ENCODE measurements around the gene TRIO.

The TRIO gene

DNA sequence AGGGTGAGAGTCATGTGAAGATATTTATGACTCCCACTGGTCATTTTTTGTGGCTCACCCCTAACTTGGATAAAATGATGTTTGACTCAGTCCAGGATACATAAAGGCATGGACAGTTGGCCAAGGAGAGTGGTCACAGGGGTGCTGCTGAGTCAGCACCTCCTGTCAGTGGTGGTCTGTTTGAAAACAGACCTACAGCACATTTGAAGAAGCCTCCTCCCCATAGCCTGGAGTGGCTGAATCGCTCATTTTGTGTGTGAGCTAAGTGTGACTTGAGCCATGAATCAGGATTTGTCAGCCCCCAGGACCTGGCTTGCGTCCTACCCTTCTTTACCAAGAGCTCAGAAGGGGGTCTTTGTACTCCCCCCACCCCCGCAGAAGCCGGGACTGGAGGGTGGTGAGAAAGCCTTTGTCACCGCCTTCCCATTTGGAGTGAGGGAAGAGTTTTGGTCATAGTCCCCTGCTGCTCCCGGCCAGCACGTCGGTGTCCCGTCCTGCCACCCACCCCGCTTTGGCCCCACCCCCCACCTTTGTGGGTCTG, 35.6 kb downstream of the TRIO start:
- no peak for TF ChIP-seq CTCF (IDR thresholded peaks at IDR 0.05; ENCODE audit: low read depth, low read length, missing control alignments)
- peak; percentile 92 for DNase-seq (ENCODE audit: low read depth)
- no peak overlapping the region for H3K4me3 ChIP-seq (ENCODE audit: low read depth, low read length)
- in situ Hi-C loops (cut with HindIII; ENCODE audit: low sequenced_read_pairs), result loop anchor here (10.0 kb wide), 1 partner anchor 56 kb away; no protein-coding TSS in a partner anchor

GRCh38 chr5:14179446-14179845, 36.3 kb downstream of the TRIO start:
- in situ Hi-C loops (cut with HindIII; ENCODE audit: low sequenced_read_pairs), result loop anchor here (10.0 kb wide), 1 partner anchor 55 kb away; no protein-coding TSS in a partner anchor
- no peak for DNase-seq (ENCODE audit: low read depth)
- TF ChIP-seq CTCF (IDR thresholded peaks at IDR 0.05; ENCODE audit: low read depth, low read length, missing control alignments), result no peak
- H3K4me3 ChIP-seq (ENCODE audit: low read depth, low read length), result no peak overlapping the region

DNA sequence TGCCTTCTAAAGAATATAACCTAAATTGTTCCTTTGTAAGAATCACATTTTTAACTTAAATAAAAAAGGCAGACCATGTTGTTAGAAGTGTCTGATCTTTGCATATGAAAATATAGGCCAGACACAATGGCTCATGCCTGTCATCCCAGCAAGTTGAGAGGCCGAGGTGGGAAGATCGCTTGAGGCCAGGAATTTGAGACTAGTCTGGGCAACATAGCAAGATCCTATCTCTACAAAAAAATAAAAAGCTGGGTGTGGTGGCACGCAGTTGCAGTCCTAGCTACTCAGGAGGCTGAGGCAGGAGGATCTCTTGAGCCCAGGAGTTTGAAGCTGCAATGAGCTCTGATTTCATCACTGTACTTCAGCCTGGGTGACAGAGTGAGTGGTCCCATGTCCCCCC, 37.3 kb downstream of the TRIO start:
- TF ChIP-seq CTCF (IDR thresholded peaks at IDR 0.05; ENCODE audit: low read depth, low read length, missing control alignments), result no peak
- no peak for DNase-seq (ENCODE audit: low read depth)
- in situ Hi-C loops (cut with HindIII; ENCODE audit: low sequenced_read_pairs), result no loop called here
- H3K4me3 ChIP-seq (ENCODE audit: low read depth, low read length), result no peak overlapping the region

DNA sequence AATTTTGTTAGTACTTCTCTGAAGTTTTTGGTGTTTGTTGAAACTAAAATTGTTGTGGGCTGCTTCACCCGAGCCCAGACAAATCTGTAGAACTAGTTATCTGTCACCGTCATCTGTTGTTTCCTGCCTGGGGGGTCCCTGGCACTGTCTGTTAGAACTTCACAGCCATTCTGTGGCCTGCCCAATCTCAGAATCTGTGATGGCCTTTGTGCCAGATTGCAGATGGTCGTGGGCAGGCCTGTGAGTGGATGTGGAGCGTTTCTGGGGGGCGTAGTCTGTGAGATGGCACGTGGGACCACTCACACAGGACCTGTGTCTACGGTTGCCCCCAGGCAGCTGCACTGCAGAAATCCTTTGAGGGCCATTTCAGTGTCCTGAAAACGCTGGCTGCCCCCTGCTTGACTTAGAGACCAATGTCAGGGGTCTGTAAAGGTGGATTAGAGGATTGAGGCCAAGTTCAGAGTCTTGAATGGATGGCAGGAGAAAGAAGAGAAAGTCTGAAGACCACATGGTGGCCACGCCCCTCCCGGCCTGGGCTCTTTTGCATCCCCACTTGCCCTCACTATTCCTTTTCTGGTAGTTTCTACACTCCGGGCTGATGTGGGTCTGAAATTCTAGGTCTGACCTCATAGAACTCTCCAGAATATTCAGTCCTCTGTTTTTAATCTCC, 38.3 kb downstream of the TRIO start:
- H3K4me3 ChIP-seq (ENCODE audit: low read depth, low read length), result no peak overlapping the region
- no peak for DNase-seq (ENCODE audit: low read depth)
- TF ChIP-seq CTCF (IDR thresholded peaks at IDR 0.05; ENCODE audit: low read depth, low read length, missing control alignments), result no peak
- in situ Hi-C loops (cut with HindIII; ENCODE audit: low sequenced_read_pairs), result no loop called here

- no peak for TF ChIP-seq CTCF (IDR thresholded peaks at IDR 0.05; ENCODE audit: low read depth, low read length, missing control alignments)
- DNase-seq (ENCODE audit: low read depth), result no peak
- in situ Hi-C loops (cut with HindIII; ENCODE audit: low sequenced_read_pairs), result no loop called here
Observed at GRCh38 chr5:14182761-14183160, 39.6 kb downstream of the TRIO start.

GRCh38 chr5:14183187-14183939, 40.2 kb downstream of the TRIO start:
- TF ChIP-seq CTCF (IDR thresholded peaks at IDR 0.05; ENCODE audit: low read depth, low read length, missing control alignments), result no peak
- no peak for DNase-seq (ENCODE audit: low read depth)
- H3K4me3 ChIP-seq (ENCODE audit: low read depth, low read length), result no peak overlapping the region
- in situ Hi-C loops (cut with HindIII; ENCODE audit: low sequenced_read_pairs), result no loop called here

More at GRCh38 chr5:14182761-14183160, 39.6 kb downstream of the TRIO start:
- H3K4me3 ChIP-seq (ENCODE audit: low read depth, low read length), result no peak overlapping the region

All from astrocyte of the cerebellum (primary cell).